ENCODE results near the gene TUBB1. TPM values are rescaled to one million over a fixed set of nuclear protein-coding genes. Genes with fewer than 3 reads are reported as not detected.

Gene TUBB1
- total and polyA plus RNA-seq, 12 donors = 0.07 to 0.38 (median 0.18) TPM; not detected in 2

DNA sequence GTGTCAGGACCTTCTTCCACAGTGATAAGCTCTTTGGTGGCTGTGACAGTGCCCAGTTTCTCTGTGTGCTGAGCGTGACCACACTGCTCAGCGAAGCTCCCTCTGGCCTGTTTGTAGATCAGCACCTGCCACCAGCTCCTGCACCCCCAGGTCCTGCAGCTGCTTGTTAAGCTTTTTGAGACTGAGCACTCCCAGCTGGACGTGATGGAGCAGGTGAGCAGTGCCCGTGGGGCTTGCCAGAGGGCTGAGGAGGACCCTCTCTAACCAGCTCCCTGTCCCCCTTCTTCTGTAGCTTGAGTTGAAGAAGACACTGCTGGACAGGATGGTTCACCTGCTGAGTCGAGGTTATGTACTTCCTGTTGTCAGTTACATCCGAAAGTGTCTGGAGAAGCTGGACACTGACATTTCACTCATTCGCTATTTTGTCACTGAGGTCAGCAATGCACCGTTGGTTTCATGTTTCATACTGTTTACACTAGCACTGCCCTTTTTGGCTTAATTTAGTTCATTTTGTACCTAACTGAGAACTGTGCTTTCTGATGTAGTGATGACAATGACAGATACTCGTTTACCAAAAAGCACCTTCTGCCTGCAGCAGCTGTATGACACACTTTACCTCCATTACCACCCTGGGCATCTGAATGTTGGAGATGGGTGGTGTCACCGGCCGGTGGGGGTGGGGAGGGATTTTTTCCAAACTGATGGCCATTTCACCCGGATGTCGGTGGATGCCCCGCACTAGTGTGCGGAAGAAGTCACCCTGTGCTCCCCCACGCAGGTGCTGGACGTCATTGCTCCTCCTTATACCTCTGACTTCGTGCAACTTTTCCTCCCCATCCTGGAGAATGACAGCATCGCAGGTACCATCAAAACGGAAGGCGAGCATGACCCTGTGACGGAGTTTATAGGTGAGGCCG lies 25.6 kb upstream of the TUBB1 start:
- no peaks in the 10 kb centered on the region for H3K27me3 ChIP-seq
- H3K27ac ChIP-seq = peak overlapping the region in 1 of 10 donors; percentile 6
- peaks cover 0 to 100% (median 83%) of the 10 kb centered on the region in 9 donors for H3K36me3 ChIP-seq
- no peak for DNase-seq
- H3K4me1 ChIP-seq = peaks cover 0 to 13% (median 4%) of the 10 kb centered on the region in 9 donors
- TF ChIP-seq, protein P1, sequence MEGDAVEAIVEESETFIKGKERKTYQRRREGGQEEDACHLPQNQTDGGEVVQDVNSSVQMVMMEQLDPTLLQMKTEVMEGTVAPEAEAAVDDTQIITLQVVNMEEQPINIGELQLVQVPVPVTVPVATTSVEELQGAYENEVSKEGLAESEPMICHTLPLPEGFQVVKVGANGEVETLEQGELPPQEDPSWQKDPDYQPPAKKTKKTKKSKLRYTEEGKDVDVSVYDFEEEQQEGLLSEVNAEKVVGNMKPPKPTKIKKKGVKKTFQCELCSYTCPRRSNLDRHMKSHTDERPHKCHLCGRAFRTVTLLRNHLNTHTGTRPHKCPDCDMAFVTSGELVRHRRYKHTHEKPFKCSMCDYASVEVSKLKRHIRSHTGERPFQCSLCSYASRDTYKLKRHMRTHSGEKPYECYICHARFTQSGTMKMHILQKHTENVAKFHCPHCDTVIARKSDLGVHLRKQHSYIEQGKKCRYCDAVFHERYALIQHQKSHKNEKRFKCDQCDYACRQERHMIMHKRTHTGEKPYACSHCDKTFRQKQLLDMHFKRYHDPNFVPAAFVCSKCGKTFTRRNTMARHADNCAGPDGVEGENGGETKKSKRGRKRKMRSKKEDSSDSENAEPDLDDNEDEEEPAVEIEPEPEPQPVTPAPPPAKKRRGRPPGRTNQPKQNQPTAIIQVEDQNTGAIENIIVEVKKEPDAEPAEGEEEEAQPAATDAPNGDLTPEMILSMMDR (IDR thresholded peaks at IDR 0.05) = no peak
- WGBS, 2 donors = 89 to 92% methylated on average over 23 of the region's 23 CpGs
- peak in 2 of 8 donors; percentile 15 to 18 for ATAC-seq
- no peak overlapping the region for H3K4me3 ChIP-seq
- intact Hi-C loops (cut with DNase I) = loop anchor here in 1 of 10 donors (10.0 kb wide), 1 partner anchor 339 kb away; the partner anchor contains the start of gene STX16
- H3K9me3 ChIP-seq = no peaks in the 10 kb centered on the region

DNA sequence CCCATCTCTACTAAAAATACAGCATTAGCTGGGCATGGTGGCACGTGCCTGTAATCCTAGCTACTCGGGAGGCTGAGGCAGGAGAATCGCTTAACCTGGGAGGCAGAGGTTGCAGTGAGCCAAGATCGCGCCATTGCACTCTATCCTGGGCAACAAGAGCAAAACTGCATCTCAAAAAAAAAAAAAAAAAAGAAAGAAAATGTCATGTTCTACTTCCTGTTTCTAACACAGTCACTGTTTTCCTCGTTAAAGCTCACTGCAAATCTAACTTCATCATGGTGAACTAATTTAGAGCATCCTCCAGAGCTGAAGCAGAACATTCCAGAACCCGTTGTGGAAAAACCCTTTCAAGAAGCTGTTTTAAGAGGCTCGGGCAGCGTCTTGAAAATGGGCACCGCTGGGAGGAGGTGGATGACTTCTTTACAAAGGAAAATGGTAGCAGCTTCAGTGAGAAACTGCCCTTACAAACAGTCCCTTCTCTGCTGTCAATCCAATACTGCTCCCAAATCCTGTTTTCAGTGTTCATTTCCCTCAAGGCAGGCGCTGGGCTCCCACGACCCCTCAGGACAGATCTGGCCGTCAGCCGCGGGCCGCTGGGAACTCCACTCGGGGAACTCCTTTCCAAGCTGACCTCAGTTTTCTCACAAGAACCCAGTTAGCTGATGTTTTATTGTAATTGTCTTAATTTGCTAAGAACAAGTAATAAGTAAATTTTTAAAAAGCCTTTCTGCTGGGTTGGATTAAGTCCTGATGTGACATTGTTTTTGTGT lies 24.7 kb upstream of the TUBB1 start:
- peaks cover 0 to 100% (median 85%) of the 10 kb centered on the region in 9 donors for H3K36me3 ChIP-seq
- intact Hi-C loops (cut with DNase I) = loop anchor here in 1 of 10 donors (10.0 kb wide), 1 partner anchor 340 kb away; the partner anchor contains the start of gene STX16
- no peak overlapping the region for H3K4me3 ChIP-seq
- DNase-seq (no peak), ATAC-seq (peak in 1 of 8 donors; percentile 48)
- WGBS, 2 donors = 68 to 81% methylated on average over 17 of the region's 17 CpGs
- no peaks in the 10 kb centered on the region for H3K27me3 ChIP-seq
- H3K9me3 ChIP-seq = no peaks in the 10 kb centered on the region
- TF ChIP-seq, protein P1 (IDR thresholded peaks at IDR 0.05) = no peak
- H3K27ac ChIP-seq = peak overlapping the region in 4 of 10 donors; percentile 1 to 27 (median 18)
- H3K4me1 ChIP-seq = peaks cover 0 to 13% (median 4%) of the 10 kb centered on the region in 9 donors

DNA sequence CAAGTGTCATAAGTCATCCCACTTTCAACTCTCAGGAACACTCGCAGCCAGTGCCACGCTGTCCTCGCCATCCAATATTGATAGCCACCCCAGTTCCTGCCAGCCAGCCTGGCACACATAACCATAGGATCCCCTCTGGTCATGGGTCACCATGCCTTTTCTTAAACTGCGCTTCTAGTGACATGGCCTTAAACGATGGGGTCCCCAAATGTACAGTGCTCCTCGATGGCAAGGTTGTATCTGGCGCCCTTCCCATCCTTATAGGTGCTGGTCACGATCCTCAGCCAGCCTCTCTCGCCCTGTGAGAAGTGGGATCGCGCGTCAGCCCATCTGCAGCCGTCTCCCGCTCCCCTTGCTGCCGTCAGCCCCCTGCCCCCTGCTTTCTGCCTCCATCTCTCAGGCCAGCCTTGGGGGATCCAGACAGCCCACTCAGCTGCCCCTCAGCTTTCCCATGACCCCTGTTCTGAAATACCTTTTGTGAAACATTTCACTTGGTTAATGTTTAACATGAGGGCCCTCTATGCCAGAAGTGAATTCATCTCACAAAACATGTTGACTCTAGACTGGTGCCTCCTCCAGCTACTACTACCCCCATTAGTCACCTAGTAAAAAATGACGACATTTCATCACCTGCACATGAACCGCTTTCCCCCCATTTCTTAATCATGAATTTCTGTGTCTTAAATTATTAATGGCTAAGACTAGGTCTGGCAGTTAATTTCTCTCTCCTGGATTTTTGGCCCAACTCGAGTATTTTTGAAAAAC lies 23.6 kb upstream of the TUBB1 start:
- H3K4me1 ChIP-seq = peaks cover 0 to 13% (median 4%) of the 10 kb centered on the region in 9 donors
- peaks cover 0 to 100% (median 81%) of the 10 kb centered on the region in 9 donors for H3K36me3 ChIP-seq
- no peak overlapping the region for H3K27ac ChIP-seq
- H3K4me3 ChIP-seq = no peak overlapping the region
- TF ChIP-seq, protein P1 (IDR thresholded peaks at IDR 0.05) = no peak
- H3K9me3 ChIP-seq = no peaks in the 10 kb centered on the region
- WGBS, 2 donors = 88% methylated on average over 18 of the region's 18 CpGs
- H3K27me3 ChIP-seq = no peaks in the 10 kb centered on the region
- ATAC-seq (no peak), DNase-seq (no peak)
- intact Hi-C loops (cut with DNase I) = loop anchor here in 1 of 10 donors (10.0 kb wide), 1 partner anchor 341 kb away; the partner anchor contains the start of gene STX16

Data from heart right ventricle (tissue), 16 donors.